Endothelial cell of umbilical vein (primary cell): Measurements from ENCODE around the gene CCDC9B. TPM values are rescaled to one million over a fixed set of nuclear protein-coding genes. Genes with fewer than 3 reads are reported as not detected.
A peak's percentile ranks its signal among the peaks of the same experiment; 100 is the strongest.

ENCODE experiments used
- BruUV-seq: library from RNA; stranded (reverse); fragments of 400-500 nt; replicated peaks from 2 replicates; lab custom pipeline; 2021; lab: Mats Ljungman, UMichigan
- CTCF ChIA-PET: fragments of 300-600, 350-600 bp; sonication (Branson Sonifier 250); formaldehyde crosslinking; loops from one replicate; lab custom pipeline; 2021; ENCODE audit warnings: antibody characterized with exemption, inconsistent platforms; lab: Charles Lee
- POLR2A ChIA-PET: fragments of 300-600, 350-600 bp; sonication (Branson Sonifier 250); formaldehyde crosslinking; loops from one replicate; lab custom pipeline; 2021; ENCODE audit warnings: antibody characterized with exemption, inconsistent platforms; lab: Charles Lee
- DNase-seq: peaks from one replicate; pipeline ENCODE4 v3.0.0-alpha.2; 2011; ENCODE audit warnings: low read depth, low spot score
- FAIRE-seq: peaks from 2 replicates; lab custom pipeline; 2011; peaks lifted over from hg19 to GRCh38; lab: Jason Lieb, UNC
- H2AFZ ChIP-seq: 2 replicates; pipeline ENCODE4 v1.6.0; 2012; ENCODE audit warnings: low read depth, low read length, control low read depth, inconsistent platforms
- H3K27ac ChIP-seq: 2 replicates; pipeline ENCODE4 v1.5.1; 2011; ENCODE audit warnings: low read depth, mild to moderate bottlenecking, control low read depth, low read length, moderate library complexity; ENCODE audit not compliant: insufficient read depth
- H3K27me3 ChIP-seq, 2 experiments: 2 replicates each; pipeline versions ENCODE4 v1.6.0 to v1.6.1; 2011; ENCODE audit warnings: low read length in 2 of 2, mixed read lengths in 1 of 2; ENCODE audit not compliant: control insufficient read depth in 2 of 2, insufficient read depth in 2 of 2
- H3K36me3 ChIP-seq, 2 experiments: 2 replicates in 1 of 2; 3 replicates in 1 of 2; pipeline ENCODE4 v1.5.1; 2011; ENCODE audit warnings: low read length in 2 of 2, mild to moderate bottlenecking in 1 of 2, moderate library complexity in 1 of 2; ENCODE audit not compliant: control insufficient read depth in 2 of 2, insufficient read depth in 2 of 2; ENCODE audit errors: extremely low read depth in 1 of 2
- H3K4me1 ChIP-seq: 3 replicates; pipeline ENCODE4 v1.5.1; 2011; ENCODE audit warnings: mild to moderate bottlenecking, low read length; ENCODE audit not compliant: control insufficient read depth, insufficient read depth; ENCODE audit errors: extremely low read depth
- H3K4me2 ChIP-seq: 2 replicates; pipeline ENCODE4 v1.6.1; 2011; ENCODE audit warnings: low read length, control low read depth, mixed read lengths; ENCODE audit not compliant: insufficient read depth
- H3K4me3 ChIP-seq, 3 experiments: fragments of 200-600 bp in 1 of 3; sonication (generic), shearing (Covaris generic) in 1 of 3; replicated peaks in 1 of 3; 2 replicates each; pipeline ENCODE4 v1.5.1; 2011 to 2016; ENCODE audit warnings: control low read depth in 3 of 3, low read length in 3 of 3, mild to moderate bottlenecking in 2 of 3, inconsistent platforms in 1 of 3, low read depth in 1 of 3, moderate library complexity in 1 of 3; ENCODE audit not compliant: insufficient read depth in 1 of 3
- H3K79me2 ChIP-seq: 2 replicates; pipeline ENCODE4 v1.6.0; 2012; ENCODE audit warnings: low read length, inconsistent platforms; ENCODE audit not compliant: control insufficient read depth, insufficient read depth
- H3K9ac ChIP-seq: replicated peaks from 2 replicates; pipeline ENCODE3; 2011; ENCODE audit warnings: low read length, control low read depth; ENCODE audit not compliant: insufficient read depth; ENCODE audit errors: extremely low read depth
- H3K9me1 ChIP-seq: replicated peaks from 3 replicates; pipeline ENCODE4 v1.6.0; 2011; ENCODE audit warnings: mild to moderate bottlenecking, low read length; ENCODE audit not compliant: control insufficient read depth, insufficient read depth; ENCODE audit errors: extremely low read depth
- H3K9me3 ChIP-seq: replicated peaks from 2 replicates; pipeline ENCODE4 v1.5.1; 2012; ENCODE audit warnings: low read length, inconsistent platforms; ENCODE audit not compliant: control insufficient read depth, insufficient read depth
- H4K20me1 ChIP-seq: replicated peaks from 2 replicates; pipeline ENCODE3; 2011; ENCODE audit warnings: mild to moderate bottlenecking, low read length; ENCODE audit not compliant: control insufficient read depth, insufficient read depth; ENCODE audit errors: extremely low read depth
- CTCF ChIP-seq, 2 donors: IDR thresholded peaks; 1 replicate in 1 of 2; 2 replicates in 1 of 2; pipeline ENCODE4 v1.5.1; 2011; ENCODE audit warnings: low read length in 2 of 2, mild to moderate bottlenecking in 2 of 2, moderate library complexity in 2 of 2, control low read depth in 1 of 2, inconsistent platforms in 1 of 2, low read depth in 1 of 2; ENCODE audit not compliant: insufficient read depth in 1 of 2; ENCODE audit errors: extremely low read depth in 1 of 2
- EZH2 ChIP-seq: IDR thresholded peaks from 2 replicates; pipeline ENCODE4 v1.6.1; 2012; ENCODE audit warnings: borderline replicate concordance, low read depth, mild to moderate bottlenecking, moderate library complexity, low read length, inconsistent platforms; ENCODE audit not compliant: severe bottlenecking
- MAX ChIP-seq: IDR thresholded peaks from 2 replicates; pipeline ENCODE4 v1.6.1; 2011; ENCODE audit not compliant: insufficient read depth, insufficient read length
- MYC ChIP-seq: IDR thresholded peaks from one replicate; pipeline ENCODE4 v1.6.1; 2011; ENCODE audit warnings: mild to moderate bottlenecking, low read depth, low read length
- POLR2A ChIP-seq: IDR thresholded peaks from 2 replicates; pipeline ENCODE4 v1.6.1; 2012; ENCODE audit warnings: low read depth, mild to moderate bottlenecking, control low read depth, low read length
- dilution Hi-C: fragments of 300-500 bp; cut with MboI; formaldehyde crosslinking; loops from one replicate; pipeline ENCODE4 v1.15.0; 2019; ENCODE audit warnings: low sequenced_read_pairs; ENCODE audit not compliant: extremely low pct_ligation_motif_present
- intact Hi-C: fragments of 100-400 bp; cut with micrococcal nuclease; formaldehyde crosslinking; loops from one replicate; pipeline ENCODE4 v1.10.0; 2022
- polyA plus RNA-seq, 4 experiments: library from polyadenylated mRNA; depleted of rRNA in 3 of 4; stranded (reverse) in 3 of 4; unstranded in 1 of 4; fragments of >200 nt; gene quantifications; 2 replicates each; pipeline versions ENCODE4 v1.2.1 to v1.2.3, GENCODE V29; 2011 to 2012; ENCODE audit warnings: missing spikeins in 1 of 4
- total RNA-seq: library from RNA; stranded (reverse); gene quantifications from 2 replicates; pipeline ENCODE4 v1.2.3, GENCODE V29; 2021

Gene CCDC9B
- total and polyA plus RNA-seq, 2 donors (not counting 3 experiments of a cell fraction or from before 2014, with no cell fraction given), result 7.6 to 46.0 TPM

DNA sequence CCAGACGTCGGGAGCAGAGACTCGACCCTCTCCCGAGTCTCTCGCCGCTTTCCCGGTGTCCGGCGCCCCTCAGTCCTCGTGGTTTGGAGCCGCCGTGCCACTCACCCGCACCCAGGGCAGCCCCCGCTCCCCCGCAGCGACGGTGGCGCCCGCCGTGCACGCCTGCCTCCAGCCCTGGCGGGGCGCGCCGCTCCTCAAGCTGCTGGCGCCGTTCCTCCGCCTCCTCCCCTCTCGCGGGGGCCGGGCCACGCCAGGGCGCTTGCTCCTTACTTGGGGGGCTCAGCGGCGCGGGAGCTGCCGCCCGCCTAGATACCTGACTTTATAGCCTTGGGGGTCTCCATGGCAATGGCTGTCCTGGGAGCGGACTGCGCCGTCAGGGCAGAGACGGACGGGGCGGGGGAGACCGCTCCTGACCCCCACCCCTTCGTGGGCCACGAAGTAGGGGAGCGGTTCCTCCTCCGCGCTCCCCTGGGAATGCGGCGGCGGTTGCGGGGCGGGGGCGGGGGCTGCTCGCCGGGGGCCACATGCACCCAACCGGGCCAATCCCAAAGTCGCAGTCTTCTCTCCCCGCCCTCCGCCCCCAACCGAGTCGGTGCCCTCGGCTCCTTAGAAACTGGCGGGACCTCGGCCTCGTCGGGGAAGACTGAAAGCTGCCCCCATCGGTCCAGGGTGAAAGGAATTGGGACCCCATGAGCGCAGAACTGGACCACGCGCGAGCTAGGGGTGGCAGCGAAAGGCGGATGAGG lies 57.7 kb downstream of the CCDC9B start, which contains the start of gene ANKRD63:
Gene ANKRD63 (minus strand): TSS at position 196 of the 746 bp plus-strand sequence. CDS start 478 bp downstream, outside the sequence.
- DNase-seq (peak; percentile 11), FAIRE-seq (no peak)
- ChIA-PET POLR2A (no interaction called here), CTCF (interaction anchor here (0.9 to 5.3 kb wide), 8 partner anchors 8 to 56 kb away, joined by 3 to 83 read pairs (median 4); partner anchors contain the start of gene PLCB2)
- H2AFZ ChIP-seq, result peak within 1 kb of the TSS; percentile 79
- peak within 1 kb of the TSS in 2 of 3 experiments; percentile 13 to 32 for H3K4me3 ChIP-seq
- peaks cover 45 to 62% of the 10 kb centered on the region in 2 experiments for H3K27me3 ChIP-seq
- dilution Hi-C loops, result no loop called here
- H3K36me3 ChIP-seq, result no peaks in the 10 kb centered on the region
- H3K79me2 ChIP-seq, result no peaks in the 10 kb centered on the region
- no TSS peak for BruUV-seq
- H3K4me1 ChIP-seq, result peaks cover 12% of the 10 kb centered on the region
- H4K20me1 ChIP-seq, result no peaks in the 10 kb centered on the region
- H3K9ac ChIP-seq, result no peak within 1 kb of the TSS
- peak within 1 kb of the TSS; percentile 69 for H3K4me2 ChIP-seq
- no peaks in the 10 kb centered on the region for H3K9me3 ChIP-seq
- H3K9me1 ChIP-seq, result no peaks in the 10 kb centered on the region
- no peak within 1 kb of the TSS for H3K27ac ChIP-seq
- no peak for TF ChIP-seq MYC
- TF ChIP-seq MAX, result no peak
- TF ChIP-seq EZH2, result peak; percentile 96
- no peak for TF ChIP-seq POLR2A
- intact Hi-C loops, result no loop called here

GRCh38 chr15:40282147-40282868 lies 58.4 kb downstream of the CCDC9B start:
- DNase-seq, result peak; percentile 31
- no peak for FAIRE-seq
- peak; percentile 26 to 36 for TF ChIP-seq CTCF (IDR thresholded peaks at IDR 0.05; ENCODE audit: extremely low read depth in 1 of 2, insufficient read depth in 1 of 2, low read depth in 1 of 2, low read length in 2 of 2)
- no peak for TF ChIP-seq MYC
- peak; percentile 82 for TF ChIP-seq EZH2
- intact Hi-C loops, result no loop called here
- POLR2A ChIA-PET, result no interaction called here
- Histone ChIP-seq H3K79me2 (no peaks in the 10 kb centered on the region), H4K20me1 (no peaks in the 10 kb centered on the region), H3K4me3 (peak overlapping the region in 2 of 3 experiments; percentile 13 to 32), H3K4me1 (peaks cover 12% of the 10 kb centered on the region), H3K27ac (no peak overlapping the region), H3K9me1 (no peaks in the 10 kb centered on the region), H3K9ac (no peak overlapping the region), H2AFZ (peak overlapping the region; percentile 79), H3K27me3 (peaks cover 48 to 68% of the 10 kb centered on the region in 2 experiments), H3K9me3 (no peaks in the 10 kb centered on the region), H3K36me3 (no peaks in the 10 kb centered on the region), H3K4me2 (peak overlapping the region; percentile 69)
- dilution Hi-C loops, result no loop called here
- CTCF ChIA-PET, result interaction anchor here (0.9 to 5.3 kb wide), 5 partner anchors 7 to 57 kb away, joined by 3 to 83 read pairs (median 4); partner anchors contain the start of gene PLCB2
- BruUV-seq, result no TSS peak
